HCT116 (cell line): ENCODE data around the gene SLC7A9. TPM values are rescaled to one million over a fixed set of nuclear protein-coding genes. Genes with fewer than 3 reads are reported as not detected.

Experiments
- ATAC-seq: fragments of 200-7000 bp; cut with Tn5 transposase; 2 replicates; pipeline ENCODE4 v1.9.1; 2020; ENCODE audit warnings: mild to moderate bottlenecking, moderate library complexity
- BruUV-seq: library from RNA; stranded (reverse); fragments of 400-500 nt; replicated peaks from 2 replicates; lab custom pipeline; 2021; lab: Mats Ljungman, UMichigan
- CTCF ChIA-PET: fragments of 300-600 bp; sonication (Branson Sonifier 250); formaldehyde crosslinking; loops from one replicate; lab custom pipeline; 2021; ENCODE audit warnings: antibody characterized with exemption; lab: Charles Lee
- POLR2A ChIA-PET: fragments of 300-600, 350-600 bp; sonication (Branson Sonifier 250); formaldehyde crosslinking; loops from one replicate; lab custom pipeline; 2021; ENCODE audit warnings: antibody characterized with exemption; lab: Charles Lee
- RAD21 ChIA-PET, 2 experiments: fragments of 300-600 bp; sonication (Branson Sonifier 250); formaldehyde crosslinking; loops; one replicate each; lab custom pipeline; 2023; ENCODE audit warnings: low total read pairs in 2 of 2; ENCODE audit not compliant: uncharacterized antibody in 2 of 2, unreplicated experiment in 2 of 2, low non-redundant PET in 1 of 2; lab: Charles Lee
- DNase-seq: peaks from one replicate; pipeline ENCODE4 v3.0.0-alpha.2; 2010; ENCODE audit warnings: low read depth, low spot score
- H2AFZ ChIP-seq: fragments of 200-600 bp; shearing (Covaris generic), sonication (generic); 2 replicates; pipeline ENCODE4 v1.6.1; 2017; ENCODE audit warnings: low read depth, mixed run types, mixed read lengths, antibody characterized with exemption, low read length; ENCODE audit not compliant: poor library complexity, severe bottlenecking
- H3K27ac ChIP-seq: 2 replicates; pipeline ENCODE4 v1.5.1; 2012; ENCODE audit warnings: low read depth, low read length
- H3K27me3 ChIP-seq: fragments of 200-600 bp; sonication (generic); 2 replicates; pipeline ENCODE4 v1.6.1; 2016; ENCODE audit warnings: mixed run types, low read length, mixed read lengths; ENCODE audit not compliant: insufficient read depth
- H3K36me3 ChIP-seq, 2 experiments: fragments of 200-500 bp in 1 of 2; fragments of 200-600 bp in 1 of 2; sonication (Bioruptor generic) in 1 of 2; sonication (generic) in 1 of 2; 2 replicates each; pipeline versions ENCODE4 v1.5.1 to v1.6.1; 2014 to 2016; ENCODE audit warnings: low read length in 2 of 2, inconsistent platforms in 1 of 2, mixed read lengths in 1 of 2, mixed run types in 1 of 2; ENCODE audit not compliant: insufficient read depth in 2 of 2, control insufficient read depth in 1 of 2
- H3K4me1 ChIP-seq, 2 experiments: fragments of 200-600 bp in 1 of 2; sonication (generic) in 1 of 2; 2 replicates each; pipeline versions ENCODE4 v1.5.1 to v1.6.1; 2012 to 2017; ENCODE audit warnings: low read length in 2 of 2, inconsistent platforms in 1 of 2, mild to moderate bottlenecking in 1 of 2, mixed read lengths in 1 of 2, mixed run types in 1 of 2, moderate library complexity in 1 of 2; ENCODE audit not compliant: insufficient read depth in 2 of 2, control insufficient read depth in 1 of 2
- H3K4me2 ChIP-seq: fragments of 200-600 bp; sonication (generic); 2 replicates; pipeline ENCODE4 v1.6.1; 2017; ENCODE audit warnings: mixed run types, low read length, mixed read lengths
- H3K4me3 ChIP-seq, 2 experiments: fragments of 200-600 bp in 1 of 2; sonication (generic) in 1 of 2; replicated peaks in 1 of 2; 2 replicates each; pipeline ENCODE4 v1.5.1; 2011 to 2016; ENCODE audit warnings: low read length in 2 of 2, control low read depth in 1 of 2, low read depth in 1 of 2, mild to moderate bottlenecking in 1 of 2, mixed read lengths in 1 of 2, mixed run types in 1 of 2
- H3K79me2 ChIP-seq: fragments of 200-600 bp; sonication (generic); 2 replicates; pipeline ENCODE4 v1.6.1; 2017; ENCODE audit warnings: mild to moderate bottlenecking, mixed run types, low read length, moderate library complexity, mixed read lengths; ENCODE audit not compliant: insufficient read depth
- H3K9ac ChIP-seq: fragments of 200-600 bp; sonication (generic); 2 replicates; pipeline ENCODE4 v1.6.1; 2016; ENCODE audit warnings: low read length, mixed read lengths
- H3K9me2 ChIP-seq: fragments of 200-600 bp; sonication (generic), shearing (Covaris generic); 2 replicates; pipeline ENCODE4 v1.6.1; 2017; ENCODE audit warnings: mixed run types, mild to moderate bottlenecking, moderate library complexity; ENCODE audit not compliant: insufficient read depth
- H3K9me3 ChIP-seq, 2 experiments: fragments of 200-500 bp in 1 of 2; fragments of 200-600 bp in 1 of 2; sonication (Bioruptor generic) in 1 of 2; sonication (generic) in 1 of 2; 2 replicates each; pipeline ENCODE4 v1.6.1; 2014 to 2017; ENCODE audit warnings: low read length in 2 of 2, mixed read lengths in 2 of 2, inconsistent platforms in 1 of 2, low read depth in 1 of 2, mild to moderate bottlenecking in 1 of 2, mixed run types in 1 of 2, moderate library complexity in 1 of 2; ENCODE audit not compliant: control insufficient read depth in 1 of 2, insufficient read depth in 1 of 2
- H4K20me1 ChIP-seq: fragments of 200-600 bp; sonication (generic), shearing (Covaris generic); 2 replicates; pipeline ENCODE4 v1.6.1; 2017; ENCODE audit warnings: mixed run types, mild to moderate bottlenecking, moderate library complexity; ENCODE audit not compliant: insufficient read depth
- CBX3 ChIP-seq: IDR thresholded peaks from 2 replicates; pipeline ENCODE4 v1.6.1; 2012; ENCODE audit warnings: low read depth
- CTCF ChIP-seq, 3 experiments: fragments of 200-600 bp in 1 of 3; sonication (generic) in 1 of 3; IDR thresholded peaks in 2 of 3; conservative IDR thresholded peaks in 1 of 3; 2 replicates each; pipeline ENCODE4 v1.5.1; 2012 to 2017; ENCODE audit warnings: low read depth in 2 of 3, low read length in 2 of 3, antibody characterized with exemption in 1 of 3, borderline replicate concordance in 1 of 3, control low read depth in 1 of 3, mild to moderate bottlenecking in 1 of 3, mixed read lengths in 1 of 3, mixed run types in 1 of 3, moderate library complexity in 1 of 3; ENCODE audit not compliant: insufficient read depth in 1 of 3
- EGR1 ChIP-seq: IDR thresholded peaks from 2 replicates; pipeline ENCODE4 v1.6.1; 2012; ENCODE audit warnings: low read depth
- ELF1 ChIP-seq: IDR thresholded peaks from 2 replicates; pipeline ENCODE4 v1.6.1; 2012; ENCODE audit warnings: low read depth, borderline replicate concordance
- EZH2 ChIP-seq: fragments of 200-600 bp; sonication (generic); IDR thresholded peaks from 2 replicates; pipeline ENCODE4 v1.6.1; 2017; ENCODE audit warnings: antibody characterized with exemption, mixed run types
- JUND ChIP-seq: IDR thresholded peaks from 2 replicates; pipeline ENCODE4 v1.6.1; 2012
- SP1 ChIP-seq: IDR thresholded peaks from 2 replicates; pipeline ENCODE4 v1.6.1; 2012; ENCODE audit warnings: low read depth
- TCF7L2 ChIP-seq: IDR thresholded peaks from 2 replicates; pipeline ENCODE4 v1.7.0; 2011; ENCODE audit warnings: borderline replicate concordance, inconsistent platforms; ENCODE audit not compliant: insufficient read depth, insufficient read length; ENCODE audit errors: extremely low read depth
- YY1 ChIP-seq: IDR thresholded peaks from 2 replicates; pipeline ENCODE4 v1.6.1; 2011; ENCODE audit warnings: low read length, low read depth, moderate library complexity, mild to moderate bottlenecking; ENCODE audit not compliant: insufficient replicate concordance; ENCODE audit errors: extremely low read depth
- intact Hi-C: fragments of 100-400 bp; cut with micrococcal nuclease; formaldehyde crosslinking; loops from 2 replicates; pipeline ENCODE4 v1.10.0; 2022
- total RNA-seq: library from RNA; stranded (reverse); gene quantifications from one replicate; pipeline ENCODE4 v1.2.1, GENCODE V29; 2021; ENCODE audit not compliant: unreplicated experiment
- TF ChIP-seq, protein P1 (sequence below): IDR thresholded peaks from 2 replicates; pipeline ENCODE4 v1.6.1; 2012; ENCODE audit warnings: low read depth
- TF ChIP-seq, protein P2 (sequence below): IDR thresholded peaks from 2 replicates; pipeline ENCODE4 v1.6.1; 2011; ENCODE audit warnings: mild to moderate bottlenecking, low read length, moderate library complexity; ENCODE audit not compliant: insufficient replicate concordance; ENCODE audit errors: extremely low read depth
- TF ChIP-seq, protein P3 (sequence below): IDR thresholded peaks from 2 replicates; pipeline ENCODE4 v1.6.1; 2012

Gene SLC7A9
- total RNA-seq, 1 experiment from 2014 or later, result 0.42 TPM

- no peaks in the 10 kb centered on the region for H3K36me3 ChIP-seq
- TF ChIP-seq, protein P1, sequence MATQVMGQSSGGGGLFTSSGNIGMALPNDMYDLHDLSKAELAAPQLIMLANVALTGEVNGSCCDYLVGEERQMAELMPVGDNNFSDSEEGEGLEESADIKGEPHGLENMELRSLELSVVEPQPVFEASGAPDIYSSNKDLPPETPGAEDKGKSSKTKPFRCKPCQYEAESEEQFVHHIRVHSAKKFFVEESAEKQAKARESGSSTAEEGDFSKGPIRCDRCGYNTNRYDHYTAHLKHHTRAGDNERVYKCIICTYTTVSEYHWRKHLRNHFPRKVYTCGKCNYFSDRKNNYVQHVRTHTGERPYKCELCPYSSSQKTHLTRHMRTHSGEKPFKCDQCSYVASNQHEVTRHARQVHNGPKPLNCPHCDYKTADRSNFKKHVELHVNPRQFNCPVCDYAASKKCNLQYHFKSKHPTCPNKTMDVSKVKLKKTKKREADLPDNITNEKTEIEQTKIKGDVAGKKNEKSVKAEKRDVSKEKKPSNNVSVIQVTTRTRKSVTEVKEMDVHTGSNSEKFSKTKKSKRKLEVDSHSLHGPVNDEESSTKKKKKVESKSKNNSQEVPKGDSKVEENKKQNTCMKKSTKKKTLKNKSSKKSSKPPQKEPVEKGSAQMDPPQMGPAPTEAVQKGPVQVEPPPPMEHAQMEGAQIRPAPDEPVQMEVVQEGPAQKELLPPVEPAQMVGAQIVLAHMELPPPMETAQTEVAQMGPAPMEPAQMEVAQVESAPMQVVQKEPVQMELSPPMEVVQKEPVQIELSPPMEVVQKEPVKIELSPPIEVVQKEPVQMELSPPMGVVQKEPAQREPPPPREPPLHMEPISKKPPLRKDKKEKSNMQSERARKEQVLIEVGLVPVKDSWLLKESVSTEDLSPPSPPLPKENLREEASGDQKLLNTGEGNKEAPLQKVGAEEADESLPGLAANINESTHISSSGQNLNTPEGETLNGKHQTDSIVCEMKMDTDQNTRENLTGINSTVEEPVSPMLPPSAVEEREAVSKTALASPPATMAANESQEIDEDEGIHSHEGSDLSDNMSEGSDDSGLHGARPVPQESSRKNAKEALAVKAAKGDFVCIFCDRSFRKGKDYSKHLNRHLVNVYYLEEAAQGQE, result no peak
- TF ChIP-seq TCF7L2 (no peak), SP1 (no peak), EZH2 (no peak), EGR1 (no peak), CTCF (IDR thresholded peaks at IDR 0.05 in 2 of 3, conservative IDR thresholded peaks at IDR 0.05 in 1 of 3; ENCODE audit: borderline replicate concordance in 1 of 3, insufficient read depth in 1 of 3, low read depth in 2 of 3, low read length in 2 of 3) (no peak), CBX3 (no peak), JUND (no peak), YY1 (no peak), ELF1 (no peak)
- TF ChIP-seq, protein P2, sequence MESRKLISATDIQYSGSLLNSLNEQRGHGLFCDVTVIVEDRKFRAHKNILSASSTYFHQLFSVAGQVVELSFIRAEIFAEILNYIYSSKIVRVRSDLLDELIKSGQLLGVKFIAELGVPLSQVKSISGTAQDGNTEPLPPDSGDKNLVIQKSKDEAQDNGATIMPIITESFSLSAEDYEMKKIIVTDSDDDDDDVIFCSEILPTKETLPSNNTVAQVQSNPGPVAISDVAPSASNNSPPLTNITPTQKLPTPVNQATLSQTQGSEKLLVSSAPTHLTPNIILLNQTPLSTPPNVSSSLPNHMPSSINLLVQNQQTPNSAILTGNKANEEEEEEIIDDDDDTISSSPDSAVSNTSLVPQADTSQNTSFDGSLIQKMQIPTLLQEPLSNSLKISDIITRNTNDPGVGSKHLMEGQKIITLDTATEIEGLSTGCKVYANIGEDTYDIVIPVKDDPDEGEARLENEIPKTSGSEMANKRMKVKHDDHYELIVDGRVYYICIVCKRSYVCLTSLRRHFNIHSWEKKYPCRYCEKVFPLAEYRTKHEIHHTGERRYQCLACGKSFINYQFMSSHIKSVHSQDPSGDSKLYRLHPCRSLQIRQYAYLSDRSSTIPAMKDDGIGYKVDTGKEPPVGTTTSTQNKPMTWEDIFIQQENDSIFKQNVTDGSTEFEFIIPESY, result no peak
- TF ChIP-seq, protein P3, sequence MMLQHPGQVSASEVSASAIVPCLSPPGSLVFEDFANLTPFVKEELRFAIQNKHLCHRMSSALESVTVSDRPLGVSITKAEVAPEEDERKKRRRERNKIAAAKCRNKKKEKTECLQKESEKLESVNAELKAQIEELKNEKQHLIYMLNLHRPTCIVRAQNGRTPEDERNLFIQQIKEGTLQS, result no peak
- TF ChIP-seq, all 23 proteins: peak for 0
- ATAC-seq, result no peak
- Histone ChIP-seq H3K79me2 (no peaks in the 10 kb centered on the region), H3K27me3 (no peaks in the 10 kb centered on the region), H3K27ac (no peak overlapping the region), H4K20me1 (no peaks in the 10 kb centered on the region), H3K9ac (no peak overlapping the region), H3K4me3 (no peak overlapping the region), H3K9me2 (no peaks in the 10 kb centered on the region), H3K4me2 (no peak overlapping the region), H3K9me3 (no peaks in the 10 kb centered on the region), H3K4me1 (no peaks in the 10 kb centered on the region), H2AFZ (no peak overlapping the region)
- ChIA-PET RAD21 (no interaction called here), CTCF (no interaction called here), POLR2A (no interaction called here)
- intact Hi-C loops, result no loop called here
- DNase-seq, result no peak
- BruUV-seq, result no TSS peak
Measured at GRCh38 chr19:32861596-32861995, 8.0 kb downstream of the SLC7A9 start.
